ENCODE measurements around the gene NAP1L5. TPM values are rescaled to one million over a fixed set of nuclear protein-coding genes. Genes with fewer than 3 reads are reported as not detected.

The NAP1L5 gene
- total and polyA plus RNA-seq, 4 donors: 2.0 to 10.0 (median 2.9) TPM

GRCh38 chr4:88745581-88746163 lies 48.0 kb upstream of the NAP1L5 start:
- peaks cover 0 to 20% (median 15%) of the 10 kb centered on the region in 4 donors for H3K36me3 ChIP-seq (ENCODE audit: control insufficient read depth in 4 of 4, insufficient read depth in 3 of 4, low read depth in 1 of 4, low read length in 3 of 4)
- peak overlapping the region; percentile 52 to 64 for H3K27ac ChIP-seq (ENCODE audit: low read depth in 1 of 2, low read length in 2 of 2)
- H3K9ac ChIP-seq (ENCODE audit: low read depth in 1 of 2, low read length in 2 of 2): no peak overlapping the region

GRCh38 chr4:88745175-88745574 lies 47.5 kb upstream of the NAP1L5 start:
- TF ChIP-seq GABPA (IDR thresholded peaks at IDR 0.05 in 1 of 2, conservative IDR thresholded peaks at IDR 0.05 in 1 of 2) (no peak), HNF4G (IDR thresholded peaks at IDR 0.05) (no peak), MAX (IDR thresholded peaks at IDR 0.05) (no peak), HNF4A (conservative IDR thresholded peaks at IDR 0.05) (no peak), ZBTB33 (IDR thresholded peaks at IDR 0.05) (no peak), CTCF (IDR thresholded peaks at IDR 0.05; ENCODE audit: low read depth, low read length, missing input control) (no peak), FOXA2 (IDR thresholded peaks at IDR 0.05) (no peak), FOXA1 (IDR thresholded peaks at IDR 0.05) (no peak), RXRA (IDR thresholded peaks at IDR 0.05) (no peak), NR2F2 (IDR thresholded peaks at IDR 0.05) (no peak), SP1 (IDR thresholded peaks at IDR 0.05) (no peak), JUND (IDR thresholded peaks at IDR 0.05) (no peak), RAD21 (IDR thresholded peaks at IDR 0.05) (no peak), YY1 (IDR thresholded peaks at IDR 0.05) (no peak), REST (IDR thresholded peaks at IDR 0.05) (no peak), TAF1 (conservative IDR thresholded peaks at IDR 0.05) (no peak), EGR1 (IDR thresholded peaks at IDR 0.05; ENCODE audit: low read depth in 2 of 2) (no peak)
- H3K9me3 ChIP-seq (ENCODE audit: control insufficient read depth in 4 of 4, low read length in 3 of 4): no peaks in the 10 kb centered on the region
- H3K27ac ChIP-seq (ENCODE audit: low read depth in 1 of 2, low read length in 2 of 2): peak overlapping the region; percentile 29 to 64
- H3K4me3 ChIP-seq (ENCODE audit: low read depth in 1 of 3, low read length in 3 of 3): no peak overlapping the region
- peaks cover 0 to 18% (median 15%) of the 10 kb centered on the region in 4 donors for H3K36me3 ChIP-seq (ENCODE audit: control insufficient read depth in 4 of 4, insufficient read depth in 3 of 4, low read depth in 1 of 4, low read length in 3 of 4)
- peaks cover 6 to 32% (median 23%) of the 10 kb centered on the region in 4 donors for H3K4me1 ChIP-seq (ENCODE audit: control insufficient read depth in 4 of 4, insufficient read depth in 4 of 4, low read length in 3 of 4)
- H3K27me3 ChIP-seq (ENCODE audit: control insufficient read depth in 4 of 4, insufficient read depth in 4 of 4, low read length in 3 of 4): no peaks in the 10 kb centered on the region
- 50% methylated on average over 1 of the region's 1 CpG for WGBS
- H3K9ac ChIP-seq (ENCODE audit: low read depth in 1 of 2, low read length in 2 of 2): no peak overlapping the region
- DNase-seq (ENCODE audit: low spot score): no peak

More at GRCh38 chr4:88745581-88746163, 48.0 kb upstream of the NAP1L5 start:
- 35% methylated on average over 1 of the region's 1 CpG for WGBS
- no peaks in the 10 kb centered on the region for H3K9me3 ChIP-seq (ENCODE audit: control insufficient read depth in 4 of 4, low read length in 3 of 4)
- no peaks in the 10 kb centered on the region for H3K27me3 ChIP-seq (ENCODE audit: control insufficient read depth in 4 of 4, insufficient read depth in 4 of 4, low read length in 3 of 4)
- peaks cover 6 to 32% (median 23%) of the 10 kb centered on the region in 4 donors for H3K4me1 ChIP-seq (ENCODE audit: control insufficient read depth in 4 of 4, insufficient read depth in 4 of 4, low read length in 3 of 4)
- no peak for DNase-seq (ENCODE audit: low spot score)
- H3K4me3 ChIP-seq (ENCODE audit: low read depth in 1 of 3, low read length in 3 of 3): no peak overlapping the region
- peak; percentile 32 for TF ChIP-seq SP1 (IDR thresholded peaks at IDR 0.05)
- TF ChIP-seq RAD21 (IDR thresholded peaks at IDR 0.05): no peak
